Measurements from ENCODE around the gene TOGARAM1. TPM values are rescaled to one million over a fixed set of nuclear protein-coding genes. Genes with fewer than 3 reads are reported as not detected.

TOGARAM1 gene
- total RNA-seq, 4 donors from 2014 or later, result 13.7 to 37.2 (median 25.3) TPM

DNA sequence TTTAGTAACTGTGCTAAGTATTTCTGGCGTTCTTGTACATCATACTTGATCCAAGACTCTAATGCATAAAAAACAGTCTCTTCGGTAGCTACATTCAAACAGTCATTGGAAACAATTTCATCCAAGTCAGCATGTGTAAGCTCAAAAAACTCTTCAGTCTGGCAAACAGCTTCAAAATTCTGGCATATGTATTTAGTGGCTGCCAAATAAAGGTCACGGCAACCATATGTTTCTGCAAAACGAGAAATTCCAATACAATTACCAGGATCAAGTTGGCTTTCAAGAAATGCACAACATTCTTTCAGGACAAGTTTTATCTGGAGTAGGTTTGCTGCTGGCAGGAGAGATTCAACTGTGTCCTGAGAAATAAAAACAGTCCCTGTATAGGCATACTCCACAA is 16.7 kb upstream of the TOGARAM1 start:
- no peaks in the 10 kb centered on the region for H3K9me3 ChIP-seq
- TF ChIP-seq, protein P1, sequence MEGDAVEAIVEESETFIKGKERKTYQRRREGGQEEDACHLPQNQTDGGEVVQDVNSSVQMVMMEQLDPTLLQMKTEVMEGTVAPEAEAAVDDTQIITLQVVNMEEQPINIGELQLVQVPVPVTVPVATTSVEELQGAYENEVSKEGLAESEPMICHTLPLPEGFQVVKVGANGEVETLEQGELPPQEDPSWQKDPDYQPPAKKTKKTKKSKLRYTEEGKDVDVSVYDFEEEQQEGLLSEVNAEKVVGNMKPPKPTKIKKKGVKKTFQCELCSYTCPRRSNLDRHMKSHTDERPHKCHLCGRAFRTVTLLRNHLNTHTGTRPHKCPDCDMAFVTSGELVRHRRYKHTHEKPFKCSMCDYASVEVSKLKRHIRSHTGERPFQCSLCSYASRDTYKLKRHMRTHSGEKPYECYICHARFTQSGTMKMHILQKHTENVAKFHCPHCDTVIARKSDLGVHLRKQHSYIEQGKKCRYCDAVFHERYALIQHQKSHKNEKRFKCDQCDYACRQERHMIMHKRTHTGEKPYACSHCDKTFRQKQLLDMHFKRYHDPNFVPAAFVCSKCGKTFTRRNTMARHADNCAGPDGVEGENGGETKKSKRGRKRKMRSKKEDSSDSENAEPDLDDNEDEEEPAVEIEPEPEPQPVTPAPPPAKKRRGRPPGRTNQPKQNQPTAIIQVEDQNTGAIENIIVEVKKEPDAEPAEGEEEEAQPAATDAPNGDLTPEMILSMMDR (IDR thresholded peaks at IDR 0.05), result no peak
- TF ChIP-seq POLR2A (IDR thresholded peaks at IDR 0.05), result no peak
- H3K27ac ChIP-seq, result no peak overlapping the region
- no peak overlapping the region for H3K4me3 ChIP-seq
- peaks cover 0 to 36% (median 0%) of the 10 kb centered on the region in 3 donors for H3K36me3 ChIP-seq
- no peaks in the 10 kb centered on the region for H3K27me3 ChIP-seq
- H3K4me1 ChIP-seq, result no peaks in the 10 kb centered on the region
- no peak for DNase-seq

DNA sequence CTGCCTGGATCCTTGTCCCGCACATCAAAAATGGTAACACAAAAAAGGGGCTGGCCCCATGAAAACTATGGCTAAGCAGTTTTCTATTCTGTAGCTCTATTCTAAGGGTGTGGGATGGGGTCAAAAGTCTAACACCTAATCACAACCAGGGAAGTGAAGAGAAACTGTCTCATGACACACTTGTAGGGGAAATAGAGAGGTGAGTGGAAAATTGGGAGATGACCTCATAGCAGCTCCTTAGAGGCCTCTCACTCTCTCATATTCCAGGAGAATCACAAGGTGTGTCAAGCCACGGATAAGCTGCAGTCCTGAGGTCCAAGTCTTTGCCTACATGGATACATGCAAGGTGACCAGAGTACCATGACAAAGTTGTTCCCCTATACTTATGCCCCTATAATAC is 10.9 kb upstream of the TOGARAM1 start:
- DNase-seq, result no peak

DNA sequence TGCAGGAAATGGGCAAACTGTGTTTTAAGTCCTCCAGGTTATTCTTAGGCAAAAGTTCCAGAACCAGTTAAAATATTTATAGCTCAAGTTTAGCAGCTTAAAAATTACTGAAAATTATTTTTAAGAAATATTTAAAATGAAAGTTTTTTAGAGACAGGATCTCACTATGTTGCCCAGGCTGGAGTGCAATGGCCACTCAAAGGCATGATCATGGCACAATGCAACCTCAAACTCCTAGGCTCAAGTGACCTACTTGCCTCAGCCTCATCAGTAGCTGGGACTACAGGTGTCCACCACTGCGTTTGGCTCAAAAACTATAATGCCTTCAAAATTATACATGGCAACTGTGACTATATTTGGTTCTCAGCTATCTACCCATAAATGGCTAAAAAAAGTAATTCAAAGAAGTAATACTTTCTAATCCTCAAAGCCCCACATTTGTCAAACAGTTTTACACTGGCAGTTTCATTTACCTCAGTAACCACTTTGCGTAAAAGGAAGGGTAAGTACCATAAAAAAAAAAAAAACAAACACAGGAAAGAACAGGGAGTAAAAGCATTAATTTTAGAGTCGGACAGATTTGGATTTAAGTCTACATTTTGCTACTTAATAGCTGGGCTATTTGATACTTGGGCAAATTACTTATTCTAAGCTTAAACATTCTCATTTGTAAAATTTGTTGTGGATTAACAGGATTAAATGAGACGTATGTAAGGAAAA is 9.4 kb upstream of the TOGARAM1 start:
- H3K27me3 ChIP-seq, result no peaks in the 10 kb centered on the region
- DNase-seq, result no peak
- TF ChIP-seq, protein P1 (IDR thresholded peaks at IDR 0.05), result no peak
- TF ChIP-seq POLR2A (IDR thresholded peaks at IDR 0.05), result no peak
- H3K4me1 ChIP-seq, result no peaks in the 10 kb centered on the region
- no peak overlapping the region for H3K4me3 ChIP-seq
- H3K27ac ChIP-seq, result no peak overlapping the region
- no peaks in the 10 kb centered on the region for H3K9me3 ChIP-seq
- no peaks in the 10 kb centered on the region for H3K36me3 ChIP-seq

More for the DNA sequence above, 10.9 kb upstream of the TOGARAM1 start:
- no peak overlapping the region for H3K27ac ChIP-seq
- no peaks in the 10 kb centered on the region for H3K9me3 ChIP-seq
- no peaks in the 10 kb centered on the region for H3K36me3 ChIP-seq
- no peaks in the 10 kb centered on the region for H3K4me1 ChIP-seq
- no peaks in the 10 kb centered on the region for H3K27me3 ChIP-seq
- no peak overlapping the region for H3K4me3 ChIP-seq
- TF ChIP-seq, protein P1 (IDR thresholded peaks at IDR 0.05), result no peak
- TF ChIP-seq POLR2A (IDR thresholded peaks at IDR 0.05), result no peak

DNA sequence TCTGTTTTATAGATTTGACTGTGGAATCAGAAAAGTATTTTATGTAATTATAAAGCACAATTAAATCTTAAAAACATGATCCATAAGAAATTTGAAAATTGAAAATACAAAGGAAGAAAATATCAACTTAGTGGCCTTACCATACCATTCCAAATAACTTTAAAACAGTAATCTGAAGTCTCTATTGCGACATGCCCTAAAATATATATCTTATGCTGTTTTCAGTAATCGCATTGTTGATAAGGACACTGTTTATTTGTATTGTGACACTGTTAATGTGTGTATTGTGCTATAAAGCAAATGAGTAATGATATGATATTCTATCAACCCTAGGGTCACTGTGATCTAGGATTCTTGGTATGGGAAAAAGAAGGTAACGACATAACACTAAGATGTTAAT is 7.2 kb upstream of the TOGARAM1 start:
- TF ChIP-seq, protein P1 (IDR thresholded peaks at IDR 0.05), result no peak
- no peak for TF ChIP-seq POLR2A (IDR thresholded peaks at IDR 0.05)
- DNase-seq, result no peak
- H3K4me1 ChIP-seq, result peaks cover 0 to 11% (median 4%) of the 10 kb centered on the region in 4 donors

DNA sequence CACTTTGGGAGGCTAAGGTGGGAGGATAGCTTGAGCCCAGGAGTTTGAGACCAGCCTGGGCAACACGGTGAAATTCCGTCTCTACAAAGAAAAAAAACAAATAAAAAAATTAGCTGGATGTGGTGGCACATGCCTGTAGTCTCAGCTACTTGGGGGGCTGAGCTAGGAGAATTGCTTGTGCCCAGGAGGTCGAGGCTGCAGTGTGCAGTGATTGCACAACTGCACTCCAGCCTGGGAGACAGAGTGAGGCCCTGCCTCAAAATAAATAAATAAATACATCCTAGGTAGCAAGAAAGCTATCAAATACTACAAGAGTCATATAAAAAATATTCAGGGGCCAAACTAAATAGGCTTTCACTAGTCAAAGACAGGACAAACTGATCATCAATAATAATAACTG is 6.5 kb upstream of the TOGARAM1 start:
- Histone ChIP-seq H3K4me3 (no peak overlapping the region), H3K4me1 (peaks cover 0 to 19% (median 9%) of the 10 kb centered on the region in 4 donors), H3K27me3 (no peaks in the 10 kb centered on the region), H3K27ac (no peak overlapping the region), H3K9me3 (no peaks in the 10 kb centered on the region), H3K36me3 (no peaks in the 10 kb centered on the region)
- no peak for DNase-seq
- TF ChIP-seq POLR2A (IDR thresholded peaks at IDR 0.05), result no peak
- TF ChIP-seq, protein P1 (IDR thresholded peaks at IDR 0.05), result no peak

More for the DNA sequence above, 7.2 kb upstream of the TOGARAM1 start:
- Histone ChIP-seq H3K27me3 (no peaks in the 10 kb centered on the region), H3K4me3 (no peak overlapping the region), H3K9me3 (no peaks in the 10 kb centered on the region), H3K27ac (no peak overlapping the region), H3K36me3 (no peaks in the 10 kb centered on the region)

Data from Peyer's patch (tissue), 4 donors.